NOMO-1 treated with dmso at 0.1 percent for 144 hours (cell line): ENCODE results near the gene PLCB4.

Source experiments
- DNase-seq: peaks from one replicate; lab custom pipeline; 2025; ENCODE audit not compliant: unreplicated experiment; lab: John Stamatoyannopoulos, UW

PLCB4 gene

DNA sequence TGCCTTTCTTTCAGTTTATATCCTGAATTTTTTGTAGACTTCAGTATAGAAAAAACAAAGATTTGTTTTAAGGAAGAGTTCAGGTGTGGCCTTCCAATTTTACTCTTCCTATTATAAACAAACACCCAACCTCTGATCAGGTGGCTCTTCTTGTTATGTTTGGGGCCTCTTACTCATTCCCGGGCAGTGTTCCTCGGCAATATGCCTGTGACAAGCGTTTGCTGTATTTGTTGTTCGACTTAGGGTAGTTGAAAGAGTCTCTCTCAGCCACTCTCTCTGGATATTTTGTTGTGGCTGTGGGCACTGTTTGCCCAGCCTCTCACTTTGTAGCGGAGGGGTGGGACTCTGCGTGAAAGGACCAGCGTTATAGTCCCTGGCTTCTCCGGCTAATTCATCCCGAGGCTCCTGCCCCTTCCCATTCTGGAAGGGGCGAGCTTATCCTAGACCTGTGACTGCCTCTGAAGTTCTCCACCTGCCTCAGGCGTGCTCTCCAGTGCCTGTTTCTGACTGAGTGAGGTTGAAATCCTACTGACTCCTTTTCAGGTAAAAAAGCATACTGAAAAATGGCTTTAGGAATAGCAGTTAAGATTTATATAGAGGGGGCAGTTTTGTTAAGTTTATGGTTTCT lies 97.4 kb downstream of the PLCB4 start:
- DNase-seq: no peak

DNA sequence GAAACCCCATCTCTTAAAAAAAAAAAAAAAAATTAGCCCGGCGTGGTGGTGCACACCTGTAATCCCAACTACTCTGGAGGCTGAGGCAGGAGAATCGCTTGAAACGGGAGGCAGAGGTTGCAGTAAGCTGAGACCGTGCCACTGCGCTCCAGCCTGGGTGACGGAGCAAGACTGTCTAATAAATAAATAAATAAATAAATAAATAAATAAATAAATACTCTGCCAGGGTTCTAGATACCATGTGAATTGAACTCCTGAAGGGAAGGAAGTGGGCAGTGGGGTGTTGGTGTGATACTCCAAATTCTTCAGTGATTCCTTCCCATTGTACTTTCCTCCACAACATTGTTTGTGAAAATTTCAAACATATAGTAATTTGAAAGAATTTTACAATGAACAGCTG lies 100.5 kb downstream of the PLCB4 start:
- DNase-seq: no peak

DNA sequence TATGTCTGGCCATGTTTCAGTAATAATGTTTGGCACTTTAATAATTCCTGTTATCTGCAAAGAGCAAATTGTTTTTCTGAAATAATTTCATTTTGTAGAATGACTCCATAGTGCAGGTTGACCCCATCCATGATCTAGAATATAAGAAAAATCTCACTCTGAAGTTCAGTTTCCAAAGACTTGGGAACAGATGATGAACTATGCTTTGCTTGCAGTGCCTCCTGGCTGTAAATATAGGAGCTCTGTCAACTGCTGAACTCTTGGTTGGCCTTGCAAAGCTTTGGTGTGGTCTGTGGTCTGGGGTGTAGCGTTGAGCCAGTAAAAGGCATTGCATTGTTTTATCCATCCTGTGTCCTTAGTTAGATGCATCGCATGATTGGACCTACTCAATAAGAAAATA lies 104.0 kb downstream of the PLCB4 start:
- DNase-seq: no peak

DNA sequence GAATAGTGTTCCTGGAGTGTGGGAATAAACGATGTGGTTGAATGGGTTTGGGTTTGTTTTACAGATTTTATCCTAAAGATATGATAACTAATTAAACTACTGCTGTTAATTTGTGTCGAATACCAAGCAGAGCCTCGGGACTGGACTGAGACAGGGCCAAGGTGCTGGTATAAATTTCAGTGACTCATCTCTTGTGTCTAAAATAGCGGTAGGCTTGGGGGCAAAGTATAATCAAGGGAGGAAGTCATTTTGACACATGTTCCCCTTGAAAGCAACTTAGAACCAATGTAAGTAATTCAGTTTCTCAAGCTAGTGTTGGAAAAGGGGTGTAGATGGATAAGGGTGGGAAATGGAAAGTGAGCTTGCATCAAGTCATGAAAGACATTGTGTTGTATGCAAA lies 108.4 kb downstream of the PLCB4 start:
- no peak for DNase-seq

DNA sequence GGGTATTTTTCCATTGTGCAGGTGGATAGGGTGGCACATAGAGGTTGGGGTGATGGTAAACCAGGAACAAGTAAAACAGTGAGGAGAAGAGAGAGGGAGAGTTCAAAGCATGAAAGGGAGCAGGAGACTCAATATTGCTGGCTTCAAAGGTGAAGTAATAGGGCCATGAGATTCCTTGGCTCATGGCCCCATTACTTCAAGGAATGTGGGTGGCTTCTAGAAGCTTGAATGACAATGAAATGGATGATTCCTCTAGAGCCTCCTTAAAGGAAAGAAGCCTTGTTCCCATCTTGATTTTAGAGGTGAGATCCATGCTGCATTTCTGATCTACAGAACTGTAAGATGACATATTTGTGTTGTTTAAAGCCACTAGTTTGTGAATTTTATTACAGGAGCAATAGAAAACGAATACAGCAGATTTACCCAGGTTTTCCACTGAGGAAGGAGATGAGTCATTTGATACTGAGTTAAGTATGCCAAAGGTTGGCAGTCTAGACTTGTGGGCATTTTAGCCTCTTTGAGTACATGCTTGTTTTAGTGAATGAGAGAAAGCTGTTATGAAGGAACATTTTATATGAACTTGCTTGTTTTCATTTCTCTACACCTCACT lies 110.4 kb downstream of the PLCB4 start:
- no peak for DNase-seq

DNA sequence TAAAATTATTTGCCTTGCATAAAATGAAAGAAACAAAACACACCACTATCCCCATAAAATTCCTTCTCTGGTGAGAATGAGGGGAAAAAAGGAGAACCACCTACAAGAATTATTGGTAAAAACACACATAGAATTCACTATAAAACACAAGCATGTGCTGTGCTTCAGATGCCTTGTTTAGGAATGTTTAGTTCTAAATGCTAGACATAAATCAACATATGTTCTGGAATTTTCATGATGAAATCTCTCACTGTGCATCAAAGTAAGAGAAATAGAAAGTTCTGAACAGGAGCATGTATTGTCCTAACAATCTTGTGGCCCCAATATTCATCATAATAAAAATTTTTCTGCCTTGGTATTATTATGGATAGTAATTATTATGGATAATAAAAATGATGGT lies 111.0 kb downstream of the PLCB4 start:
- no peak for DNase-seq

DNA sequence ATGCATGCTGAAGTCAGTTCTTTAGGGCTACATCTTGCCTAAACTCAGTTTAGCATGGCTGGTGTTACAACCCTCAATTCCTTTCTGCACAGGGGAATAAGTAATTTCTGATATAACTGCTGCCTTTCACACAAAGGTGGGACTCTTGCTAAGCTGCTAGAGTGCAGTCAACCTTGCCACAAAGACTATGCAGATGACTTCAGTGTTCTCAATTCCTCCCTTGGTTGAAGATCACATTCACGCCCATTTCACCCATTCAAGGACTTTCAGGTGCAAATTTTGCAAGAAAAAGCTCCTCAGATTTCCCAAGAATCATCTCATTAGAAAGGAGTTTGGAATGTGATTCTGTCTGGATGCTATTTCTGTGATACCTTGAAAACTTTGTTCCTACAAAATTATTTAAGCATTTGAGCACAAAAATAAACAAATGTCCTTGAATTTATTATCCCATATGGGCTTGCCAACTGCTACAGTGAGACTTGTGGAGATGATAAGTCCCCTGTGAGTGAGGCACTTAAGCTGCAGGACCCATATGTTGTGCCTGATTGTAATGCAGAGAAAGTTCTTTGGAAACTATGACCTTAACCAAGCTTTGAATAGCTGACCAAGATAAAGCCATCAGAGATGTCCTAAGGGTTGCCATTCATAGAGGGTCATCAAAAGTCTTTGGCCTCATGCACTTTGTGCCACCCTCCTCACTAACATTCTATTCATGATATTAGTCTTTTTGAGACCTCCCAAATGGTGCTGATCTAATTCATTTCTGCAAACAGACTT lies 111.8 kb downstream of the PLCB4 start:
- DNase-seq: no peak

DNA sequence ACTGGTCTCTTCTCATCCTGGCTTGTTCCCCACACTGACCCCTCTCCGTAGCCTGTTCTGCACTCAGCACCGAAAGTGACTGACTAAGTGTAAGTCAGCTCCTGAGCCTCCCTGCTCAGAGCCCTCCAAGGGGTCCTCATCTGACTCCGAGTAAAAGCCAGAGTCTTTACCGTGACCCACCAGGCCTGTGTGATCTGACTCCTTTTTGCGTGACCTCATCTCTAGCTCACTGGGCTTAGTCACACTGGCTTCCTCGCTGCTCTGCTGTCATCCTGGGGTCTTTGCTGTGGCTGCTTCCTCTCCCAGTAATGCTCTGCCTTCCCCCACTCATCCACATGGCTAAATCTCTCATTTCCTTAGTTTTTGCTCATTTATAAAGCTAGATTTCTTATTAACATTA lies 116.6 kb downstream of the PLCB4 start:
- DNase-seq: no peak

DNA sequence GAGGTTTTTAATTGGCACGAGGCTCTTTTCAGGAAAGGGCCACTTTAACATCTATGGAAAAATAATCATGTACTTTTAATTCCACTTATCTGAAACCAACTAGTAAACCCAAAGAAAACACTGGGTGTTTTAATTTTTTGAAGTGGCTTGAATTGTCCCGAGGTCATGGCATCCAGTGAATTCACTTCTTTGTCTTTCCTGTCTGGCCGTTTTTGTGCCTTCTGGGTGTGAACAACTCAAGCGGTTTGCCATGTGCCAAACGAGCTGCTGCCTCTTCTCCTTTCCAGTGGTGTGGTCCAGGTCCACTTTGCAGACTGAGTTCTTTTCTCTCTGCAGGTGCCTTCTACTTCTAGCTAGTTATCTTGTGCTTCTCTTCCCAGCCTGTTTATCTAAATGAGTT lies 117.5 kb downstream of the PLCB4 start:
- no peak for DNase-seq

DNA sequence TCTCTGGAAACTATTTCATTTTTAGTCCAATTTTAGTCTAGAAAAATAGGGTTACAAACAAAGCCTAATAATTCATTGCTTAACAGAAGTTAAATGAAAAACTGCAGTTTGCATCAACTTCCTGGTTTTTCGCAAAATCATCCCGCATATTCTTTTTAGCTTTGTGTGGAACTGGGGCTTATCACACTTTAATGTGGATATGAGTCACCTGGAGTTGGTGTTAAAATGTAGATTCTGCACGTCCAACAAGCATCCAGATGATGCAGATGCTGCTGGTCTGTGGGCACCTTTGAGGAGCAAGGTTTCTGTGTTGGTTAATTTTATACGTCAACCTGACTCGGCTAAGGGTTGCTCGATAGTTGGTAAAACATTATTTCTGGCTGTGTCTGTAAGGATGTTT lies 126.1 kb downstream of the PLCB4 start:
- DNase-seq: no peak

DNA sequence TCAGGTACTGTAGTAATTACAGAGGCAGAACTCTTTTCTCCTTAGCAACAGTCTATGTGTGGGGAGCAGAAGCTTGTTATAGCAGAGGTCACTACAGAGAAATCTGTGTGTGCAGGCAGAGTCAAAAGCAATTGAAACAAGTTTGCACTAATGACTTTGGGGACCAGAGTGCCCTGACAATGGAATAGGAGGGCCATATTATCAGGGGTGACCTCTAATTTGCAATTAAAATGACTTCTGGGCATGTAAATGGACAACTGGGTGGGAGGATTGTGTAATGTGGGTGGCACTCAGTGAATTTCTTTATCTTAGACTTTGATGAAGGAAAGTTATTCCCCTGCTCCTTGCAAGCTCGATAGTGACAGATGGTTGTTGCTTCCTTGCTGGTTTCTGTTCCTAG lies 127.2 kb downstream of the PLCB4 start:
- no peak for DNase-seq

DNA sequence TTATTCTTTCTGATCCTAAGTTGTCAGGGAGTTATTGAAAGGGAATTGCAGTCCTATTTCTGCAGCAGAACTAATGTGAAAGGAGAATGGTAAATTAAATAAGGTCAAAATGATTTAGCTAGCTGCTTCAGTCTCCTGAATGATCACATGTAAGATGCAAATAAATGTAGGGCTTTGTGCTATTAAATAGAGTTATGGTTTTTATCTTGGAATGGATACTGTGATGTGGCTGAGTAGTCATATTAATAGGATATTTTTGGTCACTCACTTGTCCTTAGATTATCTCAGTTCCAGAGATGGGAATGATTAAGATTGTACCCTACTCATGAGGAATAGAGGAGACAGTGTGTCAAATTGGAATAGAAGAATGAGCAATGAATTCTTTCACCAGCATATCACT lies 129.6 kb downstream of the PLCB4 start:
- DNase-seq: no peak

DNA sequence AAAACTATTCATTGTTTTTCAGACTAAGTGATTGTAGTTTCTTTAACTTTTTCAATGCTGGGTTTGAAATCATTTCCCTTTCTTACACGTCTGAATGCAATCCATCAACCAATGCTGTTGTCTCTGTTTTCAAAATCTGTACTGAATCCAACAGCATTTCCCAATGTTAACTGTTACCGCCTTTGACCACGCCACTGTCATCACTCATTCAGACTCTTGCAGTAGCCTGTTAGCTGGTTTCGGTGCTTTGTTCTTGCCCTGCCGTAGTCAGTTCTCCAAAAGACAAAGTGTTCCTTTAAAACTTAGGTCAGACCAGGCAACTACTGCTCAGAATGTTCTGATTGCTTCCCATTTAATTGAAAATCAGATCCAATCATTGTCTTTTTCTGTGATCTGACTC lies 131.3 kb downstream of the PLCB4 start:
- peak; percentile 54 for DNase-seq

DNA sequence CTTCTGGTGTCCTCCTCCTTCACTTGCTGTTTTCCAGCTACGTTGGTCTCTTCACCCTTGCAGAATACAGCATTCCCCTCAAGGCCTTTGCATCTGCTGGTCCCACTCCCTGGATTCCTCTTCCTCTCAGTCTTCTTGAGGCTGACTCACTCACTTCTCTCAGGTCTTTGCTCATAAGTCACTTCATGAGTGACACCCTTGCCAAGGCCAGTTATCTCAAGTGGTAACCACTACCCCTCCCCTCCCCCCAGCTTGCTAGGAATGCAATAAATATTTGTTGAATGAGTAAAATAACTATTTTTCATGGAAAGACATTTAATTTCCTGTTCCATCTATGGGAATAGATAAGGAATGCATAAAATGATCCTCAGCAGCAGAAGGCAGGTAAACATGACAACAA lies 131.7 kb downstream of the PLCB4 start:
- no peak for DNase-seq

DNA sequence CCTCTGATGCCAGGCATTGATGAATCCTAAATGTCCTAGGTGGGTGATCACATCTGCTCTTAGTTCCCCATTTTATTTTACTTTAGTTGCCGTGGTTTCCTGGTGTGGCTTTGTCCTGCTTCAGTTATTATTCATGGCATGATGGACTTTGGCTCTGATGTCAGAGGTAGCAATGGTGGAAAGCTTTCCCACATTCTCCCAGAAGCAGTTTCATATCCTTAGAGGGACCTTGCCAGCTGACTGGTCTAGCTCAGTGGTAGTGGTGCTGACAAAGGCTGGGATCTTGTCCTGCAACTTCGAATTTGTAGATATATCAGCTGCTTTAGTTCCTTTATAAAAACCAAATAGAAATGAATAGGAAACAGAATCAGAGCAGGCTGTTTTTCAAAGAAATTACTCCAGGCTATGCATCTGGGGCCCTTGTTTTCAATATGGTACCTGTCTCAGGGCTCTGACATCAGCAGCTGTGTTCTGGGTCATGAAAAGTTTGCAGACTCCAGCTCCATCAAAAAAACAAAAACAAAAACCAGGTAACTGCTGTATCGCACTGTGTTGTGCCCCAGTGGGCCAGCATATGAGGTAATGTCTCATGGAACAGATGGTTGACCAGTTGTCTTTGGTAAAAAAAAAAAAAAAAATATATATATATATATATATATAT lies 133.7 kb downstream of the PLCB4 start:
- no peak for DNase-seq

DNA sequence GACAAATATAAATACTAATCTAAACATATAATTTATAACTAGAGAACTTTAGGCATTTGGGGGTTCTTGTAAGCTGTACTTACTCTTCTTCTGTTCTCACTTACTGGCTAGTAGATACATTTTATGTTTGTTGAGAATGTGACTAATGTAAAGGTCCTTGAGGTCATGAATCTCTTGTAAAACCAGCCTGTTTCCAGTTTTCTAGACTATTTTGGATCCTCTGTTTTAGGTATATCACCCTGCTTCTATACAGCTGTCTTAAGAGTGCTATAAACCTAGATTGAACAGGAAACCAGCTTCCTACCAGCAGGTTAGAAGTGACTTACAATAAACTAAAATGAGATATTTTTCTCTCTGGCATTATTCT lies 134.2 kb downstream of the PLCB4 start:
- no peak for DNase-seq

DNA sequence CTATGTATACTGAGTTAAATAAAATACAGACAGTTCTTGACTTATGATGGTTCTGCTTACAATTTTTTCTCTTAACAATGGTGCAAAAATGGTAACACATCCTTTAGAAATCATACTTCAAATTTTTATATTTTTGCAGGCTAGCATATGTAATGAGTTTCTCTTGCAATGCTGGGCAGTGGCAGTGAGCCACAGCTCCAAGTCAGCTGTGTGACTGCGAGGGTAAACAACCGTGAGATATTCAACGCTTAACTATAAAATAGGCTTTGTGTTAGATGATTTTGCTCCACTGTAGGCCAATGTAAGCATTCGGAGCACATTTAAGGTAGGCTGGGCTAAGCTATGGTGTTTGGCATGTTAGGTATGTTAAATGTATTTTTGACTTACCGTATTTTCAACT lies 136.1 kb downstream of the PLCB4 start:
- DNase-seq: no peak

DNA sequence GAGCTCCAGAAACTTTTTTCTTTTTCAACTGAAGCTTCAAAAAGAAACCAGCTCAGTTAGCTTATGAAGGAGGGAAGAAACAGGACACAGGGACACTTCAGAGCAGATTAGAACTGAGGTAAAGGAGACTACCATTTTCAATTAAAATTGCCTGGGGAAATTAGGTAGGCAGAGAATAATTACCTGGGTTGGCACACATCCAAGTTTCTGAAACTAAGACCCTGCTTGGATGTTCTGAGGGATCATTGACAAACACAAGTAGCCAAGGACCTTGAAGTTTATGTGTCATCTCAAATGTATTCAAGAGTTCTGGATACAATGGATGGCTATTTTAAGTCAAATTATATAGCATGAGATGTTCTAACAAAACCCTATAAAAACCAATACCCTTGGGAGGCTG lies 137.6 kb downstream of the PLCB4 start:
- DNase-seq: no peak

DNA sequence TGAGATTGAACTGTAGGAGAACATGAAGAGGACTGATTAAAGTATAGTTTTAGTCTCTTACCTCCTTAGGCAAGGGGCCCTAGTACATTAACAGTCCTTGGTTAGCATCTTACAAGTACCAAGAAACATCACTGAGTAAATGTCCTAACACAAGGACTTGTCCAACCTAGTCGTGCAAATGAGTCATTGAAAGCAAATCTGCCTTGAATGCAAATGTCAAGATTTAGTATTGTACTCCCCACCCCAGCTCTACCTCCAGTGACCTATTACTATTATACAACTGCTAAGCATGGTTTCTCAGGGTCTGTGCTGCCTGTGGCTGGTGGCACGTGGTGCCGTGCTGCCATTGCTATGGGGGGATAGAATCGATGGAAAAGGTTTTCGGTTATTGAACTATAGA lies 138.4 kb downstream of the PLCB4 start:
- DNase-seq: no peak

DNA sequence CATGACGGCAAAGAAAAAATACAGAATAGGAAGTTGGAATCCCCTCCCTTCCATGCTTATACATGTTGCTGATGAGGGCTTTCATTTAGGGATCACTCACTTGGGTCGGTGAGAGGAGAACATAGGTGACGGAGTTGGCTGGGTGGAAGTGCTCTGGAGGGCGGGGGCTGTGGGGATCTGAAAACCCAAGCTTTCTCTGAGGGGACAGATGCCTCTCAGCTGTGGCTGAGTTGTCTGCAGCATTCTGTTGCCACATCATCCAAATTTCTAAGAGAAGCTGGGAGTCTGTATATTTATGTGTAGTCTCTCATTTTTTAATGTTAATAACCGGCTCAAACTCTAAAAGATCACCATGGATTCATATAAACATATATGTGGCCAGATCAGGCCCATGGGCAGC lies 141.5 kb downstream of the PLCB4 start:
- DNase-seq: no peak

DNA sequence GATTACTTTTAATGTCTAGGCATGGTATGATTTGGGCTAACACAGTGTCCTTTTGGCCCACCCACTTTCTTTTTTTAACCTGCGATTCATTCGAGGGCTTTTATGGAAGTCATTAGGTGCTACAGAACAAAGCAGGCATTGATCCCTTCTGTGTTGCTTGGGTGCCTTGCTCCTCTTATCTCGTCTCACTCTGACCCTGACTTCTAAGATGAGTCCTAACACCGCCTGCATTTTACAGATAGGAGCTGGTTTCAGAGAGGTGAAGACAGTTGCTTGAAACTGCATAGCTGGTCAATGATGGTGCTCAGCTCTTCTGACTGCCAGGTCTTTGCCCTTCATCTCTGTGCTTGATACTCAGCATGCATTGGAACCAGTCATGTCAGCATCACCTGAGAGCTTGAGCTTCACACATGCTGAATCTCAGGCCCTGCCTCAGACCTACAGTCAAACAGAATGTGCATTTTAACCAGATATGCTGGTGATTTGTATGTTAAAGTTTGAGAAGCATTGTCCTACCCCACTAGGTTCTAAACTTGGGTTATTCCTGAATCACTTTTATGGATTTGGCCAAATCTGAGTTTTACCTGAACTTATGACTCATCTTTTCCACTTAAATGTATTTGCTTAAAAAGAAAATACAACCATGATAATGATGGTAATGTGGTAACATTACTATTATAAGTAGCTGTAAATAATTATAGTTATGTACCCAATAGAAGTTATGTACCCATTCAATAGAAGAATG lies 142.3 kb downstream of the PLCB4 start:
- no peak for DNase-seq
